Trophoblast cell (in vitro differentiated cells and primary cell): ENCODE results near the gene TMEFF2.
"Not testable (repeated sequence)": the region's sequence is repeated elsewhere in the genome, so short reads cannot be mapped to it uniquely, and the experiment has no call there.

ENCODE experiments used
- DNase-seq, 2 donors: peaks; one replicate each; pipeline ENCODE4 v3.0.0-alpha.2; 2016
- H2AFZ ChIP-seq: 2 replicates; pipeline ENCODE4 v1.6.1; 2013; ENCODE audit warnings: low read length, moderate library complexity, mild to moderate bottlenecking; ENCODE audit not compliant: insufficient read depth, poor library complexity
- H2AK5ac ChIP-seq: 2 replicates; pipeline ENCODE4 v1.6.1; 2013; ENCODE audit warnings: mild to moderate bottlenecking, low read length
- H2BK120ac ChIP-seq: 2 replicates; pipeline ENCODE4 v1.6.1; 2013; ENCODE audit warnings: low read length, mild to moderate bottlenecking, moderate library complexity; ENCODE audit not compliant: insufficient read depth, poor library complexity
- H2BK12ac ChIP-seq: 2 replicates; pipeline ENCODE4 v1.6.1; 2013; ENCODE audit warnings: mild to moderate bottlenecking, low read length, moderate library complexity
- H2BK5ac ChIP-seq: 2 replicates; pipeline ENCODE4 v1.6.1; 2013; ENCODE audit warnings: low read length, low read depth, moderate library complexity, mild to moderate bottlenecking; ENCODE audit not compliant: poor library complexity
- H3K14ac ChIP-seq: 2 replicates; pipeline ENCODE4 v1.6.1; 2013; ENCODE audit warnings: mild to moderate bottlenecking, low read length
- H3K18ac ChIP-seq: 2 replicates; pipeline ENCODE4 v1.6.1; 2013; ENCODE audit warnings: mild to moderate bottlenecking, low read length
- H3K23ac ChIP-seq: 2 replicates; pipeline ENCODE4 v1.6.1; 2013; ENCODE audit warnings: low read length
- H3K27ac ChIP-seq: 2 replicates; pipeline ENCODE4 v1.5.1; 2013; ENCODE audit warnings: low read depth, mild to moderate bottlenecking, inconsistent platforms, low read length, moderate library complexity
- H3K27me3 ChIP-seq: 2 replicates; pipeline ENCODE4 v1.6.1; 2013; ENCODE audit warnings: inconsistent platforms, mild to moderate bottlenecking, low read length, moderate library complexity; ENCODE audit not compliant: insufficient read depth
- H3K36me3 ChIP-seq, 2 experiments: 1 replicate in 1 of 2; 2 replicates in 1 of 2; pipeline ENCODE4 v1.6.1; 2013; ENCODE audit warnings: low read length in 2 of 2, mild to moderate bottlenecking in 2 of 2, moderate library complexity in 1 of 2; ENCODE audit not compliant: insufficient read depth in 2 of 2, control insufficient read depth in 1 of 2
- H3K4ac ChIP-seq: 2 replicates; pipeline ENCODE4 v1.6.1; 2013; ENCODE audit warnings: low read depth, mild to moderate bottlenecking, low read length, moderate library complexity
- H3K4me1 ChIP-seq, 2 experiments: 1 replicate in 1 of 2; 2 replicates in 1 of 2; pipeline ENCODE4 v1.6.1; 2013; ENCODE audit warnings: low read length in 2 of 2, mild to moderate bottlenecking in 2 of 2, moderate library complexity in 1 of 2; ENCODE audit not compliant: insufficient read depth in 2 of 2, control insufficient read depth in 1 of 2
- H3K4me2 ChIP-seq: 2 replicates; pipeline ENCODE4 v1.6.1; 2013; ENCODE audit warnings: inconsistent platforms, mild to moderate bottlenecking, low read length, moderate library complexity
- H3K4me3 ChIP-seq: 2 replicates; pipeline ENCODE4 v1.5.1; 2013; ENCODE audit warnings: mild to moderate bottlenecking, low read depth, low read length, inconsistent platforms
- H3K79me1 ChIP-seq: one replicate; pipeline ENCODE4 v1.6.1; 2013; ENCODE audit warnings: low read length
- H3K79me2 ChIP-seq: 2 replicates; pipeline ENCODE4 v1.6.1; 2013; ENCODE audit warnings: low read length, mild to moderate bottlenecking; ENCODE audit not compliant: control insufficient read depth, insufficient read depth, poor library complexity
- H3K9ac ChIP-seq: 2 replicates; pipeline ENCODE4 v1.6.1; 2013; ENCODE audit warnings: mild to moderate bottlenecking, low read length
- H3K9me3 ChIP-seq: 2 replicates; pipeline ENCODE4 v1.6.1; 2013; ENCODE audit warnings: low read depth, mild to moderate bottlenecking, control low read depth, inconsistent platforms, low read length; ENCODE audit not compliant: insufficient read depth
- H4K12ac ChIP-seq: 2 replicates; pipeline ENCODE4 v1.6.1; 2013; ENCODE audit warnings: low read depth, mild to moderate bottlenecking, low read length, moderate library complexity
- H4K8ac ChIP-seq: 2 replicates; pipeline ENCODE4 v1.6.1; 2013; ENCODE audit warnings: low read depth, mild to moderate bottlenecking, low read length, moderate library complexity
- H4K91ac ChIP-seq: one replicate; pipeline ENCODE4 v1.6.1; 2013; ENCODE audit warnings: low read depth, mild to moderate bottlenecking, low read length, moderate library complexity
- WGBS: extraction: QIAGEN DNeasy Blood & Tissue Kit; methylation state at CpG from one replicate; pipeline ENCODE4 v1.1.7; 2013; ENCODE audit warnings: missing lambda C conversion rate; ENCODE audit not compliant: insufficient read length, insufficient coverage; ENCODE audit errors: extremely low coverage; 5-methylcytosine and 5-hydroxymethylcytosine counted together

Gene TMEFF2

DNA sequence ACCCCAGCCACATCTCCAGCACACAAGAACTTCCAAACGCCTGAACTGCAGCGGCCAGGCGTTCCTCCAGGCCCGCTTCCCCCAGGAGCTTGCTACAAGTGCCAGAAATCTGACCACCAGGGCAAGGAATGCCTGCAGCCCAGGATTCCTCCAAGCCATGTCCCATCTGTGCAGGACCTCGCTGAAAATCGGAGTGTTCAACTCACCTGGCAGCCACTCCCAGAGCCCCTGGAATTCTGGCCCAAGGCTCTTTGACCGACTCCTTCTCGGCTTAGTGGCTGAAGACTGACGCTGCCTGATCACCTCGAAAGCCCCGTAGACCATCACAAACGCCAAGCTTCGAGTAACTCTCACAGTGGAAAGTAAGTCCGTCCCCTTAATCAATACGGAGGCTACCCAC lies 62.1 kb downstream of the TMEFF2 start:
- H3K4me3 ChIP-seq, H3K36me3 ChIP-seq, H3K23ac ChIP-seq, H3K79me1 ChIP-seq, H3K14ac ChIP-seq, H3K4ac ChIP-seq, H3K9ac ChIP-seq, H4K12ac ChIP-seq, H4K91ac ChIP-seq, H3K27ac ChIP-seq, H2AFZ ChIP-seq, H3K27me3 ChIP-seq, H3K79me2 ChIP-seq, H4K8ac ChIP-seq, H3K9me3 ChIP-seq, H3K4me1 ChIP-seq, H3K4me2 ChIP-seq, DNase-seq, H2BK5ac ChIP-seq, H2AK5ac ChIP-seq, H3K18ac ChIP-seq, H2BK120ac ChIP-seq, H2BK12ac ChIP-seq: not testable (repeated sequence)
- WGBS = no CpG with 5 or more reads among the region's 15 CpGs

DNA sequence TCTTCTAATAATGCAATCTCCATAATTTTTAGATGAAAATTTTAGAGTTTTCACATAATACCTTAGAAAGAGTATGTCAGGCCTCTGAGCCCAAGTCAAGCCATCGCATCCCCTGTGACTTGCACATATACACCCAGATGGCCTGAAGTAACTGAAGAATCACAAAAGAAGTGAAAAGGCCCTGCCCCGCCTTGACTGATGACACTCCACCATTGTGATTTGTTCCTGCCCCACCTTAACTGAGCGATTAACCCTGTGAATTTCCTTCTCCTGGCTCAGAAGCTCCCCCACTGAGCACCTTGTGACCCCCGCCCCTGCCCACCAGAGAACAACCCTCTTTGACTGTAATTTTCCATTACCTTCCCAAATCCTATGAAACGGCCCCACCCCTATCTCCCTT lies 64.4 kb downstream of the TMEFF2 start:
- not testable (repeated sequence) for H3K4me2 ChIP-seq, H3K79me1 ChIP-seq, H3K9me3 ChIP-seq, H4K8ac ChIP-seq, DNase-seq, H2AFZ ChIP-seq, H3K27ac ChIP-seq, H3K4me1 ChIP-seq, H4K12ac ChIP-seq, H3K4me3 ChIP-seq, H3K14ac ChIP-seq, H3K23ac ChIP-seq, H3K18ac ChIP-seq, H3K27me3 ChIP-seq, H3K36me3 ChIP-seq, H2BK12ac ChIP-seq, H2AK5ac ChIP-seq, H4K91ac ChIP-seq, H2BK5ac ChIP-seq, H3K79me2 ChIP-seq, H3K9ac ChIP-seq, H2BK120ac ChIP-seq, H3K4ac ChIP-seq
- no CpG with 5 or more reads among the region's 5 CpGs for WGBS

DNA sequence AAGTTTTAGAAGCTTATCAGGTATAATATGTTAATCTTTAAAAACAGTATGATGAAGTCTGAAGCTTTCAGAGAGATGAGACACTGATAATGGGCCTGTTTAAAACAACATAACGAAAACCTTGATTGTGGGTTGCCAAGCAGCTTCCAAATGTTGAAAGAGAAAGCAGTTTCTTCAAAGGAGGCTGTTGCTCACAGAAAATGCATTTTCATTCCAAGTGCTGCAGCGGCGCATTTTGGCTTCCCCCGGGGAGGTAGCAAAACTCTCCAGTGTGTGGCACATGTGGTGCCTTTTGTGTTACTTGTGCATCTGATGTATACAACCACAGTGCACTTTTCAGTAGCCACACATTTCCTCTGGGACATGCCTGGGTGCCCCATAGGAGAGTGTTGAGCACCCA lies 66.1 kb downstream of the TMEFF2 start:
- Histone ChIP-seq H3K9ac (no peak overlapping the region), H4K91ac (no peak overlapping the region), H3K79me1 (no peaks in the 10 kb centered on the region), H2BK5ac (no peak overlapping the region), H3K27me3 (no peaks in the 10 kb centered on the region), H4K12ac (no peak overlapping the region), H4K8ac (no peak overlapping the region), H2BK120ac (no peak overlapping the region), H3K14ac (no peak overlapping the region), H3K4me1 (no peaks in the 10 kb centered on the region), H3K27ac (no peak overlapping the region), H2BK12ac (no peak overlapping the region), H3K18ac (no peak overlapping the region), H2AK5ac (no peak overlapping the region), H3K4ac (no peak overlapping the region), H3K79me2 (no peaks in the 10 kb centered on the region), H2AFZ (no peak overlapping the region), H3K36me3 (no peaks in the 10 kb centered on the region), H3K9me3 (no peaks in the 10 kb centered on the region), H3K4me3 (no peak overlapping the region), H3K4me2 (no peak overlapping the region), H3K23ac (peak overlapping the region; percentile 12)
- no peak for DNase-seq
- no CpG with 5 or more reads among the region's 4 CpGs for WGBS

DNA sequence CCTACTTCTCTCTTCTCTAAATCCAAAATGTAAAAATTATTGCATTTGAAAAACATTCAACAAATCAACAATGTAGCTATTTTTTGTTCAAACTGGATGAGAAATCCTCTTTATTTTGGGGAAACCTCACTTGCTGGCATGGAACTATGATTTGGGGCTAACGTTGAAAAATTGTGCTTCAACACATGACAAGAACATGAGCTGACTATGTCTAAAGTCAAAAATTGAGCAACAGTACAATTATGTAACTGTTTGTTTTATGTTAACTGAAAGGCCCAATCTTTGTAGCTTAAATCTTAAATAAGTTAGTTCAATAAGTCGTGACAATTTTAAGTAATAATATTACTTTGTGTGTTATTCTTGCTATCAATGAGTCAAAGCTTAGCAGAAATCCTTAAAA lies 67.3 kb downstream of the TMEFF2 start:
- Histone ChIP-seq H3K79me2 (no peaks in the 10 kb centered on the region), H3K4me3 (no peak overlapping the region), H3K4ac (no peak overlapping the region), H2BK120ac (no peak overlapping the region), H4K91ac (no peak overlapping the region), H2AFZ (no peak overlapping the region), H3K18ac (no peak overlapping the region), H3K9me3 (no peaks in the 10 kb centered on the region), H3K4me1 (no peaks in the 10 kb centered on the region), H3K23ac (no peak overlapping the region), H3K4me2 (no peak overlapping the region), H2BK5ac (no peak overlapping the region), H3K79me1 (no peaks in the 10 kb centered on the region), H4K12ac (no peak overlapping the region), H3K9ac (no peak overlapping the region), H3K27me3 (no peaks in the 10 kb centered on the region), H2BK12ac (no peak overlapping the region), H3K27ac (no peak overlapping the region), H3K14ac (no peak overlapping the region), H3K36me3 (no peaks in the 10 kb centered on the region), H2AK5ac (no peak overlapping the region), H4K8ac (no peak overlapping the region)
- DNase-seq = peak in 1 of 2 donors; percentile 4
- no CpG with 5 or more reads among the region's 2 CpGs for WGBS

DNA sequence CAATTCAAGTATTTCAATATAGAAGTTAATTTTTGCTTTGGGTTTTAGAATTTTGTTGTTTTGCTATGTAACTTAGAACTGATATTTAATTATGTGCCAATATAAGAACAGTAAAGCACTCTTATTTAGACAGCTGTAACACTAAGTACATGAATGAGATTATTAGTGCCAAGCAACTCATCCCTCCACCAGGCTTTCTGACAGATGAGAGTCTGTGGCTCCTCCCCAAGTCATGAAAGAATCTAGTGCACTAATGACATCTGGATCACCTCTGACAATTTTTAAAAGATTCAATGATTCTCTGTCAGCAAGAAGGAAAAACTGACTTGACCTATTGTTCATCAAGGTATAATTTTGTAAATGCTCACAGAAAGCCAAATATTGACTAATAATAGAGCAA lies 67.8 kb downstream of the TMEFF2 start:
- no peak overlapping the region for H4K8ac ChIP-seq
- H2BK12ac ChIP-seq = no peak overlapping the region
- no peak overlapping the region for H3K4me3 ChIP-seq
- no peaks in the 10 kb centered on the region for H3K79me2 ChIP-seq
- no peak overlapping the region for H3K4ac ChIP-seq
- H3K36me3 ChIP-seq = no peaks in the 10 kb centered on the region
- H3K27me3 ChIP-seq = no peaks in the 10 kb centered on the region
- no peaks in the 10 kb centered on the region for H3K9me3 ChIP-seq
- H4K91ac ChIP-seq = no peak overlapping the region
- no peak overlapping the region for H2AFZ ChIP-seq
- H2BK5ac ChIP-seq = no peak overlapping the region
- no peak overlapping the region for H3K18ac ChIP-seq
- DNase-seq = no peak
- no peak overlapping the region for H3K27ac ChIP-seq
- H3K4me2 ChIP-seq = no peak overlapping the region
- no peak overlapping the region for H2BK120ac ChIP-seq
- H4K12ac ChIP-seq = no peak overlapping the region
- H3K79me1 ChIP-seq = no peaks in the 10 kb centered on the region
- H3K4me1 ChIP-seq = no peaks in the 10 kb centered on the region
- H3K23ac ChIP-seq = no peak overlapping the region
- H2AK5ac ChIP-seq = no peak overlapping the region
- H3K14ac ChIP-seq = no peak overlapping the region
- no peak overlapping the region for H3K9ac ChIP-seq
